SK-N-SH (cell line): ENCODE measurements around the gene ZNF385A. TPM values are rescaled to one million over a fixed set of nuclear protein-coding genes. Genes with fewer than 3 reads are reported as not detected.

Experiments used
- CTCF ChIA-PET: fragments of 300-600, 350-600 bp; formaldehyde crosslinking; extraction: SDS; loops from one replicate; lab custom pipeline; 2021; lab: Yijun Ruan, JAX
- POLR2A ChIA-PET: fragments of 350-600 bp; sonication (Branson Sonifier 250); formaldehyde crosslinking; extraction: SDS; loops from one replicate; lab custom pipeline; 2020; ENCODE audit warnings: antibody characterized with exemption, inconsistent platforms; lab: Yijun Ruan, JAX
- DNase-seq: peaks from one replicate; pipeline ENCODE4 v3.0.0; 2012
- H2AFZ ChIP-seq: fragments of 200-600 bp; sonication (generic); 2 replicates; pipeline ENCODE4 v1.8.1; 2016; ENCODE audit warnings: antibody characterized with exemption, mild to moderate bottlenecking, low read depth
- H3F3A ChIP-seq: fragments of 200-600 bp; sonication (generic); replicated peaks from 2 replicates; pipeline ENCODE3; 2016; ENCODE audit warnings: antibody characterized with exemption, mild to moderate bottlenecking; ENCODE audit not compliant: insufficient read depth
- H3K27ac ChIP-seq, 2 experiments: fragments of 200-500 bp in 1 of 2; fragments of 200-600 bp in 1 of 2; sonication (Bioruptor generic) in 1 of 2; sonication (generic), shearing (Covaris generic) in 1 of 2; 2 replicates each; pipeline versions ENCODE4 v1.5.1 to v1.6.1; 2014 to 2016; ENCODE audit warnings: low read depth in 2 of 2, inconsistent platforms in 1 of 2, low read length in 1 of 2, mild to moderate bottlenecking in 1 of 2, mixed read lengths in 1 of 2
- H3K27me3 ChIP-seq: fragments of 200-600 bp; sonication (generic), shearing (Covaris generic); 2 replicates; pipeline ENCODE4 v1.6.1; 2016; ENCODE audit warnings: mixed run types; ENCODE audit not compliant: insufficient read depth
- H3K36me3 ChIP-seq, 2 experiments: fragments of 200-500 bp in 1 of 2; fragments of 200-600 bp in 1 of 2; sonication (Bioruptor generic) in 1 of 2; sonication (generic) in 1 of 2; replicated peaks in 1 of 2; 2 replicates each; pipeline versions ENCODE3 to v1.5.1; 2014 to 2016; ENCODE audit warnings: low read length in 1 of 2, mild to moderate bottlenecking in 1 of 2; ENCODE audit not compliant: insufficient read depth in 2 of 2, control insufficient read depth in 1 of 2
- H3K4me1 ChIP-seq, 2 experiments: fragments of 200-500 bp in 1 of 2; fragments of 200-600 bp in 1 of 2; sonication (Bioruptor generic) in 1 of 2; sonication (generic), shearing (Covaris generic) in 1 of 2; 2 replicates each; pipeline versions ENCODE4 v1.5.1 to v1.6.1; 2014 to 2016; ENCODE audit warnings: low read depth in 1 of 2, low read length in 1 of 2, mixed run types in 1 of 2; ENCODE audit not compliant: insufficient read depth in 2 of 2, control insufficient read depth in 1 of 2
- H3K4me2 ChIP-seq: fragments of 200-600 bp; sonication (generic), shearing (Covaris generic); 2 replicates; pipeline ENCODE4 v1.6.1; 2017; ENCODE audit warnings: mixed run types
- H3K4me3 ChIP-seq, 2 experiments: fragments of 200-500 bp in 1 of 2; fragments of 200-600 bp in 1 of 2; sonication (Bioruptor generic) in 1 of 2; sonication (generic), shearing (Covaris generic) in 1 of 2; 2 replicates each; pipeline versions ENCODE4 v1.5.1 to v1.8.1; 2014 to 2016; ENCODE audit warnings: low read depth in 2 of 2, inconsistent platforms in 1 of 2, low read length in 1 of 2, mild to moderate bottlenecking in 1 of 2, mixed read lengths in 1 of 2, moderate library complexity in 1 of 2
- H3K79me2 ChIP-seq: fragments of 200-600 bp; sonication (generic); 2 replicates; pipeline ENCODE4 v1.8.1; 2017; ENCODE audit warnings: mild to moderate bottlenecking; ENCODE audit not compliant: insufficient read depth
- H3K9ac ChIP-seq: fragments of 200-600 bp; sonication (generic); 2 replicates; pipeline ENCODE4 v1.6.1; 2017; ENCODE audit warnings: mixed run types
- H3K9me2 ChIP-seq: fragments of 200-600 bp; sonication (generic); 2 replicates; pipeline ENCODE4 v1.6.1; 2017; ENCODE audit warnings: mixed run types
- H3K9me3 ChIP-seq: fragments of 200-600 bp; sonication (generic); 2 replicates; pipeline ENCODE4 v1.6.1; 2017; ENCODE audit warnings: mixed run types, mild to moderate bottlenecking, moderate library complexity
- H4K20me1 ChIP-seq: fragments of 200-600 bp; sonication (generic); 2 replicates; pipeline ENCODE4 v1.6.1; 2017; ENCODE audit warnings: mild to moderate bottlenecking, mixed run types; ENCODE audit not compliant: insufficient read depth
- CHD2 ChIP-seq: fragments of 150-350 bp; IDR thresholded peaks from 2 replicates; pipeline ENCODE4 v1.6.1; 2018; ENCODE audit warnings: low read length; ENCODE audit not compliant: partially characterized antibody
- GABPA ChIP-seq: IDR thresholded peaks from 2 replicates; pipeline ENCODE4 v1.4.0; 2012; ENCODE audit warnings: low read depth, mild to moderate bottlenecking
- GATA2 ChIP-seq: sonication (generic); formaldehyde crosslinking; IDR thresholded peaks from 2 replicates; pipeline ENCODE4 v1.5.0; 2020; ENCODE audit warnings: mild to moderate bottlenecking, missing genetic modification reagents
- MEF2A ChIP-seq: IDR thresholded peaks from 2 replicates; pipeline ENCODE4 v1.4.0; 2012; ENCODE audit warnings: low read depth, borderline replicate concordance
- NFIC ChIP-seq: IDR thresholded peaks from 2 replicates; pipeline ENCODE4 v1.4.0; 2012; ENCODE audit warnings: borderline replicate concordance
- NRF1 ChIP-seq: IDR thresholded peaks from 2 replicates; pipeline ENCODE4 v1.6.1; 2012; ENCODE audit warnings: low read depth, mild to moderate bottlenecking, low read length
- POLR2AphosphoS5 ChIP-seq: IDR thresholded peaks from 2 replicates; pipeline ENCODE4 v1.6.1; 2012; ENCODE audit warnings: low read depth, low read length
- RXRA ChIP-seq: IDR thresholded peaks from 2 replicates; pipeline ENCODE4 v1.4.0; 2012; ENCODE audit warnings: low read depth, mild to moderate bottlenecking, borderline replicate concordance
- SMC3 ChIP-seq: IDR thresholded peaks from 2 replicates; pipeline ENCODE4 v1.6.1; 2012; ENCODE audit warnings: low read depth, low read length, improper control_type of control experiment
- WGBS: methylation state at CpG from one replicate; pipeline ENCODE4 v1.1.6; 2017; ENCODE audit warnings: low lambda C conversion rate; 5-methylcytosine and 5-hydroxymethylcytosine counted together
- polyA plus RNA-seq, 3 experiments: library from polyadenylated mRNA; depleted of rRNA; stranded (reverse); fragments of >200 nt; gene quantifications; 2 replicates each; pipeline ENCODE4 v1.2.3, GENCODE V29; 2012
- TF ChIP-seq, protein P1 (sequence below): fragments of 200-600 bp; sonication (generic); IDR thresholded peaks from 2 replicates; pipeline ENCODE4 v1.6.1; 2017; ENCODE audit warnings: antibody characterized with exemption, mild to moderate bottlenecking, moderate library complexity
- TF ChIP-seq, protein P2 (sequence below): IDR thresholded peaks from 2 replicates; pipeline ENCODE4; 2012
- TF ChIP-seq, protein P3 (sequence below): IDR thresholded peaks from 2 replicates; pipeline ENCODE4 v1.4.0; 2012; ENCODE audit warnings: low read depth, borderline replicate concordance
- TF ChIP-seq, protein P4 (sequence below): fragments of 150-350 bp; IDR thresholded peaks from 2 replicates; pipeline ENCODE4 v1.6.1; 2017; ENCODE audit warnings: antibody characterized with exemption, low read length, low read depth, borderline replicate concordance

Gene ZNF385A
- polyA plus RNA-seq, 1 of the 3 experiments (the other 2 are of a cell fraction) = 2.6 TPM

DNA sequence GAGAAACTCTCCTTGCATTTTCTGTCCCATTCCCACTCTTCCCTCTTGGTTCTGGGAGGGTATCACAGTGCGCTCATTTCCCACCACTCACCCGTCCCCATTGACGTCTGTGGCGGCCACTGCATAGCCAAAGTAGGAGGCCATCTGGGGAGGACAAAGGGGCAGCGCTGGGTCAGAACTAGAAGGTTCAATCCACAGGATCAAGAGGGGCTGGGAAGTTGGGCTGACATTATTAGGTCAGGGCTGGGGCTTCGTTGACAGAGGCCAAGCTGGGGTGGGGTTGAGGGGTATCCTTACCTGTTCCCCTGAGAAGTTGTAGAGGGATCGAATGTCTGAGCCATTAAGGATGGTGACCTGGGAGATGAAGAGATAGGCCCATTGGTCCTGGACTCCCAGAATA, 21.0 kb upstream of the ZNF385A start (continued):
- TF ChIP-seq, protein P1, sequence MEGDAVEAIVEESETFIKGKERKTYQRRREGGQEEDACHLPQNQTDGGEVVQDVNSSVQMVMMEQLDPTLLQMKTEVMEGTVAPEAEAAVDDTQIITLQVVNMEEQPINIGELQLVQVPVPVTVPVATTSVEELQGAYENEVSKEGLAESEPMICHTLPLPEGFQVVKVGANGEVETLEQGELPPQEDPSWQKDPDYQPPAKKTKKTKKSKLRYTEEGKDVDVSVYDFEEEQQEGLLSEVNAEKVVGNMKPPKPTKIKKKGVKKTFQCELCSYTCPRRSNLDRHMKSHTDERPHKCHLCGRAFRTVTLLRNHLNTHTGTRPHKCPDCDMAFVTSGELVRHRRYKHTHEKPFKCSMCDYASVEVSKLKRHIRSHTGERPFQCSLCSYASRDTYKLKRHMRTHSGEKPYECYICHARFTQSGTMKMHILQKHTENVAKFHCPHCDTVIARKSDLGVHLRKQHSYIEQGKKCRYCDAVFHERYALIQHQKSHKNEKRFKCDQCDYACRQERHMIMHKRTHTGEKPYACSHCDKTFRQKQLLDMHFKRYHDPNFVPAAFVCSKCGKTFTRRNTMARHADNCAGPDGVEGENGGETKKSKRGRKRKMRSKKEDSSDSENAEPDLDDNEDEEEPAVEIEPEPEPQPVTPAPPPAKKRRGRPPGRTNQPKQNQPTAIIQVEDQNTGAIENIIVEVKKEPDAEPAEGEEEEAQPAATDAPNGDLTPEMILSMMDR = no peak
- no peak for TF ChIP-seq POLR2AphosphoS5
- TF ChIP-seq, protein P2, sequence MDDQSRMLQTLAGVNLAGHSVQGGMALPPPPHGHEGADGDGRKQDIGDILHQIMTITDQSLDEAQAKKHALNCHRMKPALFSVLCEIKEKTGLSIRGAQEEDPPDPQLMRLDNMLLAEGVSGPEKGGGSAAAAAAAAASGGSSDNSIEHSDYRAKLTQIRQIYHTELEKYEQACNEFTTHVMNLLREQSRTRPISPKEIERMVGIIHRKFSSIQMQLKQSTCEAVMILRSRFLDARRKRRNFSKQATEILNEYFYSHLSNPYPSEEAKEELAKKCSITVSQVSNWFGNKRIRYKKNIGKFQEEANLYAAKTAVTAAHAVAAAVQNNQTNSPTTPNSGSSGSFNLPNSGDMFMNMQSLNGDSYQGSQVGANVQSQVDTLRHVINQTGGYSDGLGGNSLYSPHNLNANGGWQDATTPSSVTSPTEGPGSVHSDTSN = no peak
- no peak for TF ChIP-seq NFIC
- no peak for TF ChIP-seq SMC3
- TF ChIP-seq, all 33 proteins: peak for 0

DNA sequence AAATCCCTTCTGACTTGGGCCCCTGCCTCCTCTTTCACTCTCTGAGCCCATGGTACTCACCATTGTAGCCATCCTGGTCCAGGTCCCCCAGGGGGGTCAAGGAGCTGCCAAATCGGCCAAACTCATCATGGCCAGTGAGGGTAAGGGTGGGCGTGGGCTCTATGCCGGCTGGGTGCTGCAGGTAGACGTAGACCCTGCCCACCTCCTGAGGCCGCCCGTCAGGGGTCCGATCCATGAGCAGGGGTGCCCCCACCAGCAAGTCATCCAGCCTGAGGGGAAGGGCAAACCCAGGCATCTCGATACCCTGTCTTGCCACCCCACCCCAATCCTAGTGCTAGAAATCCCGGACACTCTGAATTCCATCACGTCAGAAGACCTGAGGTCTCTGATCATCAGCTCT, 20.6 kb upstream of the ZNF385A start:
- H3K36me3 ChIP-seq = peaks cover 59 to 60% of the 10 kb centered on the region in 2 experiments
- no peak overlapping the region for H3K4me2 ChIP-seq
- H2AFZ ChIP-seq = no peak overlapping the region
- H3K9me2 ChIP-seq = no peaks in the 10 kb centered on the region
- H3K27me3 ChIP-seq = no peaks in the 10 kb centered on the region
- H3K9me3 ChIP-seq = no peaks in the 10 kb centered on the region
- WGBS = 68% methylated on average over 2 of the region's 10 CpGs
- no peaks in the 10 kb centered on the region for H4K20me1 ChIP-seq
- POLR2A ChIA-PET = no interaction called here
- H3K9ac ChIP-seq = no peak overlapping the region
- H3K4me3 ChIP-seq = no peak overlapping the region
- DNase-seq = no peak
- H3K27ac ChIP-seq = no peak overlapping the region
- H3K4me1 ChIP-seq = no peaks in the 10 kb centered on the region
- peaks cover 10% of the 10 kb centered on the region for H3K79me2 ChIP-seq
- TF ChIP-seq GATA2 (CRISPR knock-in tag) (no peak), RXRA (no peak), MEF2A (no peak), GABPA (no peak), CHD2 (no peak), NRF1 (no peak)
- TF ChIP-seq, protein P3, sequence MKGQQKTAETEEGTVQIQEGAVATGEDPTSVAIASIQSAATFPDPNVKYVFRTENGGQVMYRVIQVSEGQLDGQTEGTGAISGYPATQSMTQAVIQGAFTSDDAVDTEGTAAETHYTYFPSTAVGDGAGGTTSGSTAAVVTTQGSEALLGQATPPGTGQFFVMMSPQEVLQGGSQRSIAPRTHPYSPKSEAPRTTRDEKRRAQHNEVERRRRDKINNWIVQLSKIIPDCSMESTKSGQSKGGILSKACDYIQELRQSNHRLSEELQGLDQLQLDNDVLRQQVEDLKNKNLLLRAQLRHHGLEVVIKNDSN = no peak
- TF ChIP-seq, protein P4, sequence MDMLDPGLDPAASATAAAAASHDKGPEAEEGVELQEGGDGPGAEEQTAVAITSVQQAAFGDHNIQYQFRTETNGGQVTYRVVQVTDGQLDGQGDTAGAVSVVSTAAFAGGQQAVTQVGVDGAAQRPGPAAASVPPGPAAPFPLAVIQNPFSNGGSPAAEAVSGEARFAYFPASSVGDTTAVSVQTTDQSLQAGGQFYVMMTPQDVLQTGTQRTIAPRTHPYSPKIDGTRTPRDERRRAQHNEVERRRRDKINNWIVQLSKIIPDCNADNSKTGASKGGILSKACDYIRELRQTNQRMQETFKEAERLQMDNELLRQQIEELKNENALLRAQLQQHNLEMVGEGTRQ = no peak
- CTCF ChIA-PET = interaction anchor here (0.8 to 12.3 kb wide), 7 partner anchors 9 to 42 kb away, joined by 3 to 490 read pairs (median 9); partner anchors contain the start of gene ITGA5
- H3F3A ChIP-seq = peaks cover 13% of the 10 kb centered on the region
